Measurements from ENCODE around the gene TMEM121.

The TMEM121 gene

DNA sequence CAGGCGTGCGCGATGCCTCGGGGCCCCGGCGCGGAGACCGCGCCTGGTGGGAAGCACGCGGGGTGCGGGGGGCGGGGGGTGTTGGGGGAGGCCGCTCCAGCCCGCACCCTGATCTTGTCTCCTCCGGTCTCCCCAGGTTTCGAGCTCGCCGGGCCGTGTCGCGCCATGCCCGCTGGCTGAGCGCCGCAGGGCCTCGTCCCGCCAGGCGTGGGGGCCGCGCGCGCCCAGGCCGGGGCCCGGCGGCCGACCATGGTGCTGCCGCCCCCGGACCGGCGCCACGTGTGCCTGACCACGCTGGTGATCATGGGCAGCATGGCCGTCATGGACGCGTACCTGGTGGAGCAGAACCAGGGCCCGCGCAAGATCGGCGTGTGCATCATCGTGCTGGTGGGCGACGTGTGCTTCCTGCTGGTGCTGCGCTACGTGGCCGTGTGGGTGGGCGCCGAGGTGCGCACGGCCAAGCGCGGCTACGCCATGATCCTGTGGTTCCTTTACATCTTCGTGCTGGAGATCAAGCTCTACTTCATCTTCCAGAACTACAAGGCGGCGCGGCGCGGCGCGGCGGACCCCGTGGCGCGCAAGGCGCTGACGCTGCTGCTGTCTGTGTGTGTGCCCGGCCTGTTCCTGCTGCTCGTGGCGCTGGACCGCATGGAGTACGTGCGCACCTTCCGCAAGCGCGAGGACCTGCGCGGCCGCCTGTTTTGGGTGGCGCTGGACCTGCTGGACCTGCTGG lies 2.4 kb downstream of the TMEM121 start (continued):
- TF ChIP-seq GLIS3 (CRISPR knock-in tag; IDR thresholded peaks at IDR 0.05), result no peak
- TF ChIP-seq ISL1 (CRISPR knock-in tag; IDR thresholded peaks at IDR 0.05), result no peak
- TF ChIP-seq CREB5 (CRISPR knock-in tag; IDR thresholded peaks at IDR 0.05; ENCODE audit: low read depth), result no peak
- TF ChIP-seq CSDC2 (CRISPR knock-in tag; IDR thresholded peaks at IDR 0.05), result no peak
- TF ChIP-seq SNAI2 (CRISPR knock-in tag; IDR thresholded peaks at IDR 0.05), result no peak
- no peak for TF ChIP-seq TCF4 (CRISPR knock-in tag; IDR thresholded peaks at IDR 0.05; ENCODE audit: borderline replicate concordance)

DNA sequence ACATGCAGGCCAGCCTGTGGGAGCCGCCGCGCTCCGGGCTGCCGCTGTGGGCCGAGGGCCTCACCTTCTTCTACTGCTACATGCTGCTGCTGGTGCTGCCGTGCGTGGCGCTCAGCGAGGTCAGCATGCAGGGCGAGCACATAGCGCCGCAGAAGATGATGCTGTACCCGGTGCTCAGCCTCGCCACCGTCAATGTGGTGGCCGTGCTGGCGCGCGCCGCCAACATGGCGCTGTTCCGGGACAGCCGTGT lies 2.9 kb downstream of the TMEM121 start:
- no peak for ATAC-seq
- TF ChIP-seq CREB5 (CRISPR knock-in tag; IDR thresholded peaks at IDR 0.05; ENCODE audit: low read depth) (no peak), CSDC2 (CRISPR knock-in tag; IDR thresholded peaks at IDR 0.05) (no peak), TCF4 (CRISPR knock-in tag; IDR thresholded peaks at IDR 0.05; ENCODE audit: borderline replicate concordance) (no peak)
- TF ChIP-seq, protein P1, sequence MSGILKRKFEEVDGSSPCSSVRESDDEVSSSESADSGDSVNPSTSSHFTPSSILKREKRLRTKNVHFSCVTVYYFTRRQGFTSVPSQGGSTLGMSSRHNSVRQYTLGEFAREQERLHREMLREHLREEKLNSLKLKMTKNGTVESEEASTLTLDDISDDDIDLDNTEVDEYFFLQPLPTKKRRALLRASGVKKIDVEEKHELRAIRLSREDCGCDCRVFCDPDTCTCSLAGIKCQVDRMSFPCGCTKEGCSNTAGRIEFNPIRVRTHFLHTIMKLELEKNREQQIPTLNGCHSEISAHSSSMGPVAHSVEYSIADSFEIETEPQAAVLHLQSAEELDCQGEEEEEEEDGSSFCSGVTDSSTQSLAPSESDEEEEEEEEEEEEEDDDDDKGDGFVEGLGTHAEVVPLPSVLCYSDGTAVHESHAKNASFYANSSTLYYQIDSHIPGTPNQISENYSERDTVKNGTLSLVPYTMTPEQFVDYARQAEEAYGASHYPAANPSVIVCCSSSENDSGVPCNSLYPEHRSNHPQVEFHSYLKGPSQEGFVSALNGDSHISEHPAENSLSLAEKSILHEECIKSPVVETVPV (CRISPR knock-in tag; IDR thresholded peaks at IDR 0.05), result no peak

- TF ChIP-seq SNAI2 (CRISPR knock-in tag; IDR thresholded peaks at IDR 0.05) (no peak), ISL1 (CRISPR knock-in tag; IDR thresholded peaks at IDR 0.05) (no peak), ZFP30 (CRISPR knock-in tag; IDR thresholded peaks at IDR 0.05) (no peak), TCF4 (CRISPR knock-in tag; IDR thresholded peaks at IDR 0.05; ENCODE audit: borderline replicate concordance) (no peak), RARB (CRISPR knock-in tag; IDR thresholded peaks at IDR 0.05) (no peak), ZC3H10 (CRISPR knock-in tag; IDR thresholded peaks at IDR 0.05) (no peak), TOX (CRISPR knock-in tag; IDR thresholded peaks at IDR 0.05; ENCODE audit: borderline replicate concordance) (no peak), ZNF70 (CRISPR knock-in tag; IDR thresholded peaks at IDR 0.05) (no peak), ESRRG (CRISPR knock-in tag; IDR thresholded peaks at IDR 0.05) (no peak), CSDC2 (CRISPR knock-in tag; IDR thresholded peaks at IDR 0.05) (no peak), BACH2 (CRISPR knock-in tag; IDR thresholded peaks at IDR 0.05; ENCODE audit: borderline replicate concordance) (no peak), ZNF565 (CRISPR knock-in tag; conservative IDR thresholded peaks at IDR 0.05; ENCODE audit: low read depth) (no peak), GLIS3 (CRISPR knock-in tag; IDR thresholded peaks at IDR 0.05) (no peak), CREB5 (CRISPR knock-in tag; IDR thresholded peaks at IDR 0.05; ENCODE audit: low read depth) (no peak), ZFP3 (CRISPR knock-in tag; IDR thresholded peaks at IDR 0.05) (no peak)
- TF ChIP-seq, protein P2, sequence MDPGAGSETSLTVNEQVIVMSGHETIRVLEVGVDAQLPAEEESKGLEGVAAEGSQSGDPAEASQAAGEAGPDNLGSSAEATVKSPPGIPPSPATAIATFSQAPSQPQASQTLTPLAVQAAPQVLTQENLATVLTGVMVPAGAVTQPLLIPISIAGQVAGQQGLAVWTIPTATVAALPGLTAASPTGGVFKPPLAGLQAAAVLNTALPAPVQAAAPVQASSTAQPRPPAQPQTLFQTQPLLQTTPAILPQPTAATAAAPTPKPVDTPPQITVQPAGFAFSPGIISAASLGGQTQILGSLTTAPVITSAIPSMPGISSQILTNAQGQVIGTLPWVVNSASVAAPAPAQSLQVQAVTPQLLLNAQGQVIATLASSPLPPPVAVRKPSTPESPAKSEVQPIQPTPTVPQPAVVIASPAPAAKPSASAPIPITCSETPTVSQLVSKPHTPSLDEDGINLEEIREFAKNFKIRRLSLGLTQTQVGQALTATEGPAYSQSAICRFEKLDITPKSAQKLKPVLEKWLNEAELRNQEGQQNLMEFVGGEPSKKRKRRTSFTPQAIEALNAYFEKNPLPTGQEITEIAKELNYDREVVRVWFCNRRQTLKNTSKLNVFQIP (CRISPR knock-in tag; IDR thresholded peaks at IDR 0.05; ENCODE audit: borderline replicate concordance, low read depth), result no peak
- no peak for ATAC-seq
These were observed 3.3 kb downstream of the TMEM121 start for GRCh38 chr14:105529569-105530284.

- ATAC-seq, result no peak
These were observed 4.1 kb downstream of the TMEM121 start for GRCh38 chr14:105530285-105531087.

More at GRCh38 chr14:105530285-105531087, 4.1 kb downstream of the TMEM121 start:
- TF ChIP-seq OSR1 (CRISPR knock-in tag; IDR thresholded peaks at IDR 0.05) (no peak), PATZ1 (CRISPR knock-in tag; IDR thresholded peaks at IDR 0.05; ENCODE audit: borderline replicate concordance) (no peak), SNAI2 (CRISPR knock-in tag; IDR thresholded peaks at IDR 0.05) (no peak), PPARA (CRISPR knock-in tag; IDR thresholded peaks at IDR 0.05; ENCODE audit: borderline replicate concordance) (no peak), ZNF8 (CRISPR knock-in tag; IDR thresholded peaks at IDR 0.05) (no peak), ESRRG (CRISPR knock-in tag; IDR thresholded peaks at IDR 0.05) (no peak), TOX (CRISPR knock-in tag; IDR thresholded peaks at IDR 0.05; ENCODE audit: borderline replicate concordance) (no peak), ZFP3 (CRISPR knock-in tag; IDR thresholded peaks at IDR 0.05) (no peak), CSDC2 (CRISPR knock-in tag; IDR thresholded peaks at IDR 0.05) (no peak)
